GM23338 (cell line): ENCODE data around the gene KRTAP10-5. TPM values are rescaled to one million over a fixed set of nuclear protein-coding genes. Genes with fewer than 3 reads are reported as not detected.
A peak's percentile ranks its signal among the peaks of the same experiment; 100 is the strongest.
"Not testable (repeated sequence)": the region's sequence is repeated elsewhere in the genome, so short reads cannot be mapped to it uniquely, and the experiment has no call there.

Experiments used
- ATAC-seq: fragments of 200-7000 bp; cut with Tn5 transposase; 3 replicates; pipeline ENCODE4 v1.9.1; 2020
- DNase-seq: peaks from one replicate; pipeline ENCODE4 v3.0.0-alpha.2; 2015; ENCODE audit warnings: low spot score
- H2AFZ ChIP-seq: fragments of 200-600 bp; sonication (generic); 2 replicates; pipeline ENCODE4 v1.8.0; 2016; ENCODE audit warnings: antibody characterized with exemption, mild to moderate bottlenecking, moderate library complexity
- H3F3A ChIP-seq: fragments of 200-600 bp; sonication (generic); replicated peaks from 2 replicates; pipeline ENCODE4 v1.8.0; 2017; ENCODE audit warnings: antibody characterized with exemption, mixed run types, low read depth
- H3K27ac ChIP-seq: fragments of 200-600 bp; sonication (generic); 2 replicates; pipeline ENCODE4 v1.6.1; 2016; ENCODE audit warnings: low read depth
- H3K27me3 ChIP-seq: fragments of 200-600 bp; sonication (generic); 2 replicates; pipeline ENCODE4 v1.8.0; 2016; ENCODE audit warnings: mild to moderate bottlenecking, mixed run types, moderate library complexity; ENCODE audit not compliant: insufficient read depth
- H3K36me3 ChIP-seq: fragments of 200-600 bp; sonication (generic); 2 replicates; pipeline ENCODE4 v1.8.0; 2016; ENCODE audit warnings: mild to moderate bottlenecking; ENCODE audit not compliant: insufficient read depth
- H3K4me1 ChIP-seq: fragments of 200-600 bp; sonication (generic); 2 replicates; pipeline ENCODE4 v1.8.0; 2016; ENCODE audit warnings: mild to moderate bottlenecking, moderate library complexity; ENCODE audit not compliant: insufficient read depth
- H3K4me2 ChIP-seq: fragments of 200-600 bp; sonication (generic); 2 replicates; pipeline ENCODE4 v1.7.1; 2017; ENCODE audit warnings: mixed run types
- H3K4me3 ChIP-seq: fragments of 200-600 bp; sonication (generic); 2 replicates; pipeline ENCODE4 v1.6.1; 2016; ENCODE audit warnings: mixed run types
- H3K79me2 ChIP-seq: fragments of 200-600 bp; sonication (generic); replicated peaks from 2 replicates; pipeline ENCODE4 v1.8.0; 2017; ENCODE audit warnings: mild to moderate bottlenecking; ENCODE audit not compliant: insufficient read depth
- H3K9me2 ChIP-seq: fragments of 200-600 bp; sonication (generic); 2 replicates; pipeline ENCODE4 v1.8.0; 2017; ENCODE audit not compliant: insufficient read depth
- H4K20me1 ChIP-seq: fragments of 200-600 bp; sonication (generic); replicated peaks from 2 replicates; pipeline ENCODE4 v1.8.0; 2017; ENCODE audit warnings: mild to moderate bottlenecking; ENCODE audit not compliant: insufficient read depth
- H3K27ac Mint-ChIP-seq: 2 replicates; pipeline ENCODE4 v1.8.0; 2020; ENCODE audit warnings: inconsistent platforms, mild to moderate bottlenecking, moderate library complexity, mixed read lengths
- H3K27me3 Mint-ChIP-seq: 3 replicates; pipeline ENCODE4 v1.8.0; 2022; ENCODE audit warnings: low read depth, mild to moderate bottlenecking, moderate library complexity, mixed read lengths, inconsistent platforms; ENCODE audit not compliant: insufficient read depth, poor library complexity
- H3K36me3 Mint-ChIP-seq: 3 replicates; pipeline ENCODE4 v1.8.0; 2021; ENCODE audit warnings: low read depth, mild to moderate bottlenecking, inconsistent platforms, moderate library complexity, mixed read lengths
- H3K4me1 Mint-ChIP-seq: 3 replicates; pipeline ENCODE4 v1.8.0; 2020; ENCODE audit warnings: mild to moderate bottlenecking, inconsistent platforms, mixed read lengths
- H3K4me3 Mint-ChIP-seq: 3 replicates; pipeline ENCODE4 v1.8.0; 2021; ENCODE audit warnings: moderate library complexity, mild to moderate bottlenecking, inconsistent platforms, mixed read lengths
- H3K9me3 Mint-ChIP-seq: 3 replicates; pipeline ENCODE4 v1.8.0; 2020; ENCODE audit warnings: moderate library complexity, mild to moderate bottlenecking, inconsistent platforms, mixed read lengths
- STAT1 ChIP-seq: IDR thresholded peaks from one replicate; pipeline ENCODE4 v1.6.1; 2016; ENCODE audit warnings: antibody characterized with exemption; ENCODE audit not compliant: unreplicated experiment
- polyA plus RNA-seq: library from polyadenylated mRNA; unstranded; fragments of >200 nt; fragmentation: Nextera tagmentation; extraction: Ambion mirVana; gene quantifications from 2 replicates; pipeline ENCODE4 v1.2.1, GENCODE V29; 2016
- total RNA-seq: library from RNA; depleted of rRNA; stranded (reverse); fragments of >200 nt; shearing (Covaris generic); gene quantifications from 2 replicates; pipeline ENCODE4 v1.2.3, GENCODE V29; 2014
- TF ChIP-seq, protein P1 (sequence below): fragments of 250-450 bp; sonication (Bioruptor Pico); IDR thresholded peaks from 2 replicates; pipeline ENCODE4 v1.5.0; 2020; ENCODE audit warnings: mild to moderate bottlenecking, moderate library complexity
- TF ChIP-seq, protein P2 (sequence below): IDR thresholded peaks from 2 replicates; pipeline ENCODE4 v1.6.1; 2016; ENCODE audit warnings: antibody characterized with exemption

The KRTAP10-5 gene
- total and polyA plus RNA-seq, 2 experiments from 2014 or later, result not detected

DNA sequence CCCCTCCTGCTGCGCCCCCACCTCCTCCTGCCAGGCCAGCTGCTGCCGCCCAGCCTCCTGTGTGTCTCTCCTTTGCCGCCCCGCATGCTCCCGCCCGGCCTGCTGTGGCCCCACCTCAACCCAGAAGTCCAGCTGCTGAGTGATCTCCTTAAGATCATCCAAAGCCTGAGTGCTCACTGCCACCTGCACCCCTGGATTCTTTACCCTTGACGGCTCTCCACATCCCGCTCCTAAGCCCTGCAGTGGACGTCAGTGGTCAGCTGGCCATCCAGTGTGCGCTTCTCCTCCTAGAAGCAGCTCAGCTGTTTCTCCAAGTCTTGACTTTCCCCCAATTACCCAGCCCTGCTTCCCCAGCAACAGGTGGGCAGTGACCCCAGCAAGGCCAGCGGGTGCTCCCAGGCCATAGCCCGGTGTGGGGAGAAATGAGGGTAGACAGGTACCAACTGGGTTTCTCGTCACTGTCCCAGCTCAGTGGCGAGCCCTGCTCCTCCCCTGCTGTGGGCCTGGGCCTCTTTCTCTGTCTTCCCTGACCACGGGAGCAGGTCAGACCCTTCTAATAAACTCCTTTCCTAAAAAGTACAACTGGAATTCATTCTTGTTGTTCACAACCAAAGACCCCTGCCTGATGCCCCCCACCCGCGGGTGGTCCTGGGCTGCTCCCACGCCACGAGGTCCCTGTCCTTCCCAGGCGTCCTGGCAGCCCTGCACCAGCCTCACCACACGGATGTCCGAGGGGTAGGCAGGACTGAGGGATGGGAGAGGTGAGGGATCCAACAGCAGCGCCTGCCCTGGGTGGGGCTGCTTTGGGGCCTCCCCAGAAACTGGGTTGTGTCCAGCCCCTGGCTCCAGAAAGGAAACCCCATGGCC is 21.4 kb upstream of the KRTAP10-5 start (continued):
- TF ChIP-seq, protein P1, sequence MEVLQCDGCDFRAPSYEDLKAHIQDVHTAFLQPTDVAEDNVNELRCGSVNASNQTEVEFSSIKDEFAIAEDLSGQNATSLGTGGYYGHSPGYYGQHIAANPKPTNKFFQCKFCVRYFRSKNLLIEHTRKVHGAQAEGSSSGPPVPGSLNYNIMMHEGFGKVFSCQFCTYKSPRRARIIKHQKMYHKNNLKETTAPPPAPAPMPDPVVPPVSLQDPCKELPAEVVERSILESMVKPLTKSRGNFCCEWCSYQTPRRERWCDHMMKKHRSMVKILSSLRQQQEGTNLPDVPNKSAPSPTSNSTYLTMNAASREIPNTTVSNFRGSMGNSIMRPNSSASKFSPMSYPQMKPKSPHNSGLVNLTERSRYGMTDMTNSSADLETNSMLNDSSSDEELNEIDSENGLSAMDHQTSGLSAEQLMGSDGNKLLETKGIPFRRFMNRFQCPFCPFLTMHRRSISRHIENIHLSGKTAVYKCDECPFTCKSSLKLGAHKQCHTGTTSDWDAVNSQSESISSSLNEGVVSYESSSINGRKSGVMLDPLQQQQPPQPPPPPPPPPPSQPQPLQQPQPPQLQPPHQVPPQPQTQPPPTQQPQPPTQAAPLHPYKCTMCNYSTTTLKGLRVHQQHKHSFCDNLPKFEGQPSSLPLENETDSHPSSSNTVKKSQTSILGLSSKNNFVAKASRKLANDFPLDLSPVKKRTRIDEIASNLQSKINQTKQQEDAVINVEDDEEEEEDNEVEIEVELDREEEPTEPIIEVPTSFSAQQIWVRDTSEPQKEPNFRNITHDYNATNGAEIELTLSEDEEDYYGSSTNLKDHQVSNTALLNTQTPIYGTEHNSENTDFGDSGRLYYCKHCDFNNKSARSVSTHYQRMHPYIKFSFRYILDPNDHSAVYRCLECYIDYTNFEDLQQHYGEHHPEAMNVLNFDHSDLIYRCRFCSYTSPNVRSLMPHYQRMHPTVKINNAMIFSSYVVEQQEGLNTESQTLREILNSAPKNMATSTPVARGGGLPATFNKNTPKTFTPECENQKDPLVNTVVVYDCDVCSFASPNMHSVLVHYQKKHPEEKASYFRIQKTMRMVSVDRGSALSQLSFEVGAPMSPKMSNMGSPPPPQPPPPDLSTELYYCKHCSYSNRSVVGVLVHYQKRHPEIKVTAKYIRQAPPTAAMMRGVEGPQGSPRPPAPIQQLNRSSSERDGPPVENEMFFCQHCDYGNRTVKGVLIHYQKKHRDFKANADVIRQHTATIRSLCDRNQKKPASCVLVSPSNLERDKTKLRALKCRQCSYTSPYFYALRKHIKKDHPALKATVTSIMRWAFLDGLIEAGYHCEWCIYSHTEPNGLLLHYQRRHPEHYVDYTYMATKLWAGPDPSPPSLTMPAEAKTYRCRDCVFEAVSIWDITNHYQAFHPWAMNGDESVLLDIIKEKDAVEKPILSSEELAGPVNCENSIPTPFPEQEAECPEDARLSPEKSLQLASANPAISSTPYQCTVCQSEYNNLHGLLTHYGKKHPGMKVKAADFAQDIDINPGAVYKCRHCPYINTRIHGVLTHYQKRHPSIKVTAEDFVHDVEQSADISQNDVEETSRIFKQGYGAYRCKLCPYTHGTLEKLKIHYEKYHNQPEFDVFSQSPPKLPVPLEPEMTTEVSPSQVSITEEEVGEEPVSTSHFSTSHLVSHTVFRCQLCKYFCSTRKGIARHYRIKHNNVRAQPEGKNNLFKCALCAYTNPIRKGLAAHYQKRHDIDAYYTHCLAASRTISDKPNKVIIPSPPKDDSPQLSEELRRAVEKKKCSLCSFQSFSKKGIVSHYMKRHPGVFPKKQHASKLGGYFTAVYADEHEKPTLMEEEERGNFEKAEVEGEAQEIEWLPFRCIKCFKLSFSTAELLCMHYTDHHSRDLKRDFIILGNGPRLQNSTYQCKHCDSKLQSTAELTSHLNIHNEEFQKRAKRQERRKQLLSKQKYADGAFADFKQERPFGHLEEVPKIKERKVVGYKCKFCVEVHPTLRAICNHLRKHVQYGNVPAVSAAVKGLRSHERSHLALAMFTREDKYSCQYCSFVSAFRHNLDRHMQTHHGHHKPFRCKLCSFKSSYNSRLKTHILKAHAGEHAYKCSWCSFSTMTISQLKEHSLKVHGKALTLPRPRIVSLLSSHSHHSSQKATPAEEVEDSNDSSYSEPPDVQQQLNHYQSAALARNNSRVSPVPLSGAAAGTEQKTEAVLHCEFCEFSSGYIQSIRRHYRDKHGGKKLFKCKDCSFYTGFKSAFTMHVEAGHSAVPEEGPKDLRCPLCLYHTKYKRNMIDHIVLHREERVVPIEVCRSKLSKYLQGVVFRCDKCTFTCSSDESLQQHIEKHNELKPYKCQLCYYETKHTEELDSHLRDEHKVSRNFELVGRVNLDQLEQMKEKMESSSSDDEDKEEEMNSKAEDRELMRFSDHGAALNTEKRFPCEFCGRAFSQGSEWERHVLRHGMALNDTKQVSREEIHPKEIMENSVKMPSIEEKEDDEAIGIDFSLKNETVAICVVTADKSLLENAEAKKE (CRISPR knock-in tag), result no peak
- TF ChIP-seq, protein P2, sequence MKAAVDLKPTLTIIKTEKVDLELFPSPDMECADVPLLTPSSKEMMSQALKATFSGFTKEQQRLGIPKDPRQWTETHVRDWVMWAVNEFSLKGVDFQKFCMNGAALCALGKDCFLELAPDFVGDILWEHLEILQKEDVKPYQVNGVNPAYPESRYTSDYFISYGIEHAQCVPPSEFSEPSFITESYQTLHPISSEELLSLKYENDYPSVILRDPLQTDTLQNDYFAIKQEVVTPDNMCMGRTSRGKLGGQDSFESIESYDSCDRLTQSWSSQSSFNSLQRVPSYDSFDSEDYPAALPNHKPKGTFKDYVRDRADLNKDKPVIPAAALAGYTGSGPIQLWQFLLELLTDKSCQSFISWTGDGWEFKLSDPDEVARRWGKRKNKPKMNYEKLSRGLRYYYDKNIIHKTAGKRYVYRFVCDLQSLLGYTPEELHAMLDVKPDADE, result no peak
- no peak for TF ChIP-seq STAT1

DNA sequence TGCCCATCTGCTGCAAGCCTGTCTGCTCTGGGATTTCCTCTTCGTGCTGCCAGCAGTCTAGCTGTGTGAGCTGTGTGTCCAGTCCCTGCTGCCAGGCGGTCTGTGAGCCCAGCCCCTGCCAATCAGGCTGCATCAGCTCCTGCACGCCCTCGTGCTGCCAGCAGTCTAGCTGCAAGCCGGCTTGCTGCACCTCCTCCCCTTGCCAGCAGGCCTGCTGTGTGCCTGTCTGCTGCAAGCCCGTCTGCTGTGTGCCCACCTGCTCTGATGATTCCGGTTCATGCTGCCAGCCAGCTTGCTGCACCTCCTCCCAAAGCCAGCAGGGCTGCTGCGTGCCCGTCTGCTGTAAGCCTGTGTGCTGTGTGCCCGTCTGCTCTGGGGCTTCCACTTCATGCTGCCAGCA is 20.7 kb upstream of the KRTAP10-5 start:
- H3K27me3 ChIP-seq, H3K4me1 ChIP-seq, H3F3A ChIP-seq, H3K36me3 Mint-ChIP-seq, H3K79me2 ChIP-seq, H4K20me1 ChIP-seq, H3K27ac ChIP-seq, H3K27ac Mint-ChIP-seq, H3K4me2 ChIP-seq, H3K4me3 ChIP-seq, H3K9me2 ChIP-seq, DNase-seq, ATAC-seq, H2AFZ ChIP-seq, H3K4me3 Mint-ChIP-seq, H3K36me3 ChIP-seq: not testable (repeated sequence)
- Mint-ChIP-seq H3K27me3 (peaks cover 11% of the 10 kb centered on the region), H3K4me1 (peaks cover 22% of the 10 kb centered on the region), H3K9me3 (peaks cover 11% of the 10 kb centered on the region)

DNA sequence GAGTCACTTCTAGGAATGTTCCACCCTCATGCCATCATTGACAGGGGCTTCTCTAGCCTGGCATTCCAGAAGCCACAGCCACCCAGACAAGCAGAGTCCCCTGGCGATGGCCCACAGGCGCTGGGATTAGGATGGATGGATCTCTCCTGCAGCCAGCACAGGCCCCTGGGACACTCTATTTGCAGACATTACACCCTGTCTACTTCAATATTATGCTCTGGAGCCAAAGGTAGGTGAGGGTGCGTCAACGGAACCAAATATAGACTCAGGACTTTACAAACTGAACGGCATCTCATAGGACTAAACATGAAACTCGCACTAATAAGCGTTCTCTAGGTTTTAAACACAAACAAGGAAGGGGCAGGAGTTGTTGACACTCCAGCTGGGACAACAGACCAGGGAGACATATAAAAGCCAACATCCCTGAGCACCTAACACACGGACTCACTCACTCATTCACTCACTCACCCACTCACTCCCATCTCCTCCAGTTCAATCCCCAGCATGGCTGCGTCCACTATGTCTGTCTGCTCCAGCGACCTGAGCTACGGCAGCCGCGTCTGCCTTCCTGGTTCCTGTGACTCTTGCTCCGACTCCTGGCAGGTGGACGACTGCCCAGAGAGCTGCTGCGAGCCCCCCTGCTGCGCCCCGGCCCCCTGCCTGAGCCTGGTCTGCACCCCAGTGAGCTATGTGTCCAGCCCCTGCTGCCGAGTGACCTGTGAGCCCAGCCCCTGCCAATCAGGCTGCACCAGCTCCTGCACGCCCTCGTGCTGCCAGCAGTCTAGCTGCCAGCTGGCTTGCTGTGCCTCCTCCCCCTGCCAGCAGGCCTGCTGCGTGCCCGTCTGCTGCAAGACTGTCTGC is 19.9 kb upstream of the KRTAP10-5 start, which contains the start of gene KRTAP10-7:
TSS of gene KRTAP10-7 (plus strand) at position 480 of the 861 bp plus-strand sequence. CDS start at position 505, 25 bp downstream.
- not testable (repeated sequence) for H3K4me3 ChIP-seq, H3K27ac ChIP-seq, H3K27me3 ChIP-seq, H4K20me1 ChIP-seq, H3K4me3 Mint-ChIP-seq, H3K4me2 ChIP-seq, H3K4me1 ChIP-seq, ATAC-seq, H3F3A ChIP-seq, H3K36me3 ChIP-seq, H3K9me2 ChIP-seq, DNase-seq, H3K36me3 Mint-ChIP-seq, H3K79me2 ChIP-seq
- Mint-ChIP-seq H3K4me1 (peaks cover 22% of the 10 kb centered on the region), H3K27me3 (peaks cover 11% of the 10 kb centered on the region), H3K9me3 (peaks cover 11% of the 10 kb centered on the region), H3K27ac (peak within 1 kb of the TSS; percentile 80; the same call in 1 of the 2 replicates)
- H2AFZ ChIP-seq, result peak within 1 kb of the TSS; percentile 38; the same call in 1 of the 2 replicates
